Suppressor macrophage treated with lipopolysaccharide for 1 hour (primary cell): Measurements from ENCODE around the gene HECTD3.

Experiments
- DNase-seq, 3 donors: peaks; one replicate each; pipeline ENCODE4 v3.0.0-alpha.2; 2020 to 2022

Gene HECTD3

DNA sequence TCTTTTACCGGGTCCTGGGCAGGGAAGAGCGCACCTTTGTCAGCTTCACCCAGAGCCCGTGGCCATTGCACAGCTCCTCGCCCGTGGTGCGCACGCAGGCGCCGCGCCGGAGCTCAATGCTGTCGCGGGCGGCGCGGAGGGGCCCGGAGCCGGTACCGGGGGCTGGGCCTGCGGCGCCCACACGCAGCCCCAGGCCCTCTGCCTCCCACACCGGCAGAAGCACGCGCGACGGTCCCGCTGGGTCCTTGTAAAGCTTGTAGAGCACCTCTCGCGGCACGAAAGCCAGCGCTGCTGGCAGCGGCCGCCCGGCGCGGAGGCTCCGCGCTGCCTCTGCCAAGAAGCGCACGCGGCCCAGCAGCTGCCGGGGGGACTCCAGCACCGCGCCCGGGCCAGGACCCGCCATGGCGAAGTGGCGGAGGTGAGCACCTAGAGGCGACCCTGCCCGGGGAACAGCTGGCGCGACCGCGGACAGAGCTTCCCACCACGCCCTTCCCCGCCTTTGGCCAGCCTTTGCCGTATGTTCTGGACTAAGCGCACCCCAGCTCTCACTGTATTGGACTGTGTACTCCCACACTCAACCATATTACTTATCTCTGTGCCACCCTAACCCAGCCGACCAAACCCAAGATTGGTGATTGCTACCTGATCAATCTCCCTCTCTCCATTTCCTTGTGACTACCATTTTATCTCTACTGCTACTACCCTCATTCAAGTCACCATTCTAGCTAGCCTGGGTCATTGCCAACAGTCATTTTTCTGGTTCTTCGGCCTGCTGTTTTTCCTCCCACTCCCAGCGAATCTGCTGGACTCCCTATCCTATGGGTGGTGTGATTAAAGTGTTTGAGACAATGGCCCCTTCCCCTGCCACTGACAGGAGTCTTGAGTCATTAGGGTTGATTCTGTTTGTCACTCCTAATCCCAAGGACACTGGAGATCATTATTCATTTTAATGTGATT, at the start of gene HECTD3:
Gene HECTD3, minus strand, starts transcription at position 470 of the 957 bp plus-strand sequence. Its CDS starts 67 bp downstream, at position 403.
- DNase-seq: peak; percentile 80 to 89 (median 81)

DNA sequence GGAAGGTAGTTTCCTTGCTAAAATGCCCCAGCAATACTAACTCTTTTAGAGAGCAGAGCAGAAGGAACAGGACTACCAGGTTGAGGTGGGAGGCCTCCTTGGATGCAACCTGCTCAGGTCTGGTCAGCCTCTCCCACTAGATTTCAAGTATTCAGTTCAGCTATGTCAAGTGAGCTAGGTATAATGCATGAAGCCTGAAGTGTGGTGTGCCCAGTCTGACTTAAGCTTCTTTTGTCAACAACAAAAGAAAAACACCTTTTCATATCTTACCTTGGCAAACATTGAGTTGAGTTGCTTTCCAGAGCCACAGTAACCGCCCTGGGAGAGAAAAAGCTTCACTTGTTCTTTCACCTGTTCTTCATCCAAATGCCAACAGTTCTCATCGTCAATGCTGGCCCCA, 48.7 kb upstream of the HECTD3 start:
- no peak for DNase-seq

DNA sequence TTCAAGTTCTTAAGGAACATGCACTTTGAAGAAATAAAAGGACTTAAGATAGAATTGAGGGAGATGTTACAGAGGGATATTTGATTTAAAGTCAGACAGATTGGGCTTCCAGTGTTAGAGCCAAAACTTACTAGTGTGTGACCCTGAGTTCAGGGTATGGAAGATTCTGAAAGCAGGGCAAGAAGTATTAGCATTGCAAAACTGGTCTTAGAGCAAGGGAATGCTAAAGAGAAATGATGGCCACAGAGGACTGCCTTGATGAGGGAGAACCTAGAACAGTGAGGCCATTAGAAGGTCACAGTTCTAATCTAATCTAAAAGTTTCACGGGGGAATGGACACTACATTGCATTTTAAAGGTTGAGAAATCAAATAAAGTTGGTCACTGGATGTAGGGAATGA, 46.4 kb upstream of the HECTD3 start:
- no peak for DNase-seq

DNA sequence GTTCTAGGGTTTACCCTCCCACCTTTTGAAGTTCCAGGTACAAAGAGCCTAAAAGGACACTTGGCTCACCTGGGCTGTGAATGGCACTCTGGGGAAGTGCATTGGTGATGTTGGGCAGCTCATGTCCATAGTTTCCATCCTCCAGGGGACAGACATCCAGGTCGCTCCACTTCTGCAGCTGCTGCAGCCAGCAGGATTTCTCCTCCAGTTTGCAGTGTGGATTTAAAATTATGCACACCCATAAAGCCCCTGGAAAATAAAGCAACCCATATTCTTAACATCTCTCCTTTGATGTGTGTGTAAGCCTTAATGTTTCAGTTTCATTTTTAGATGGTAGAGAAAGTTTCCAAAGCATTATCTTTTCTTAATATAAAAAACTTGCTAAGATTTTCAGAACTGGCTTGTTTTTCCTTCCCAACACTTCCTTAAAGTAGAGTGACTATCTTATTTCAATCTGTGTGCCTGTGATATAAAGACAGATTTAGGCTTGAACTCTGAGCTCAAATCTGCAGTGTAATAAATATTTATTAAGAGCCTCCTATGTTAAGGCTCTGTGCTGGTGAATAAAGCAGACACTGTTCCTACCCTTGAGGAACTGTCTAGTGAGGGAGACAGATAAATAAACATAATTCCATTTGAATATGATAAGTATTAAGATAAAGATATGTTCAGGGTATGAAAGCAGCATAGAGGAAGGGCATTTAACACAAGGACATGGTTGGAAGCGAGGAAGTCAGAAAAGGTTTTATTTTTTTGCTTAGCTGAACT, 40.1 kb upstream of the HECTD3 start:
- DNase-seq: no peak

DNA sequence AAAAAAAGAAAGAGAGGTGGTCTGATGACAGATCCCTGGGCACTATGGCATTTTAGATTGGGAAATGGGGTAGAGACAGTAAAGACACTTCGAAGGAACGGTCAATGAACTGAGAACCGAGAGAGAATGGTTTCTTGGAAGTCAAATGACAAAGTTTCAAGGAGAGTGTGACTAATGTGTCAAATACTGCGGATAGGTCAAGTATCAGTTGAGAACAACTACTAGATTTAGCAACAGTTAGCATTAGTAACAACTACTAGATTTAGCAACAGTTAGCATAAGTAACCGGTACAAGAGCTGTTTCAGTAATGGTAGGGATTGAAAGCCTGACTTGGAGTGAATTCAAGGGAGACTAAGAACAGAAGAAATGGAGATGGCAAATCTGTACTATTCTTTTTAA, 35.9 kb upstream of the HECTD3 start:
- DNase-seq: peak in 2 of 3 donors; percentile 14 to 31

DNA sequence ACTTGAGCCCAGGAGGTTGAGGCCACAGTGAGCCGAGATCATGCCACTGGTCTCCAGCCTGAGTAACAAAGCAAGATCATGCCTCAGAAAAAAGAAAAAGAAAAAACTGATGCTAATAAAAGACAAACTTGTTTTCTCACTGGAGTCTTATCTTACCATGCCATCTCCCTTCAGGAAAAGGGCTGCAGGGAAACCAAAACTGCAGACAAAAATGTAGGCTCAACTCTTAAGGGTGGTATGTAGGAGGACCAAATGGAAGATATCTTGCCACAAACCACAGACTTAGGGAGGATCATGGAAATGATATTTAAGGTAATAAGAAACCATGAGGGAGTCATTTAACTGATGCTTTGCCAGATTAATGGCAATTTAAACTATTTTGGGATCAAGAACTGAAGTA, 33.8 kb upstream of the HECTD3 start:
- no peak for DNase-seq

DNA sequence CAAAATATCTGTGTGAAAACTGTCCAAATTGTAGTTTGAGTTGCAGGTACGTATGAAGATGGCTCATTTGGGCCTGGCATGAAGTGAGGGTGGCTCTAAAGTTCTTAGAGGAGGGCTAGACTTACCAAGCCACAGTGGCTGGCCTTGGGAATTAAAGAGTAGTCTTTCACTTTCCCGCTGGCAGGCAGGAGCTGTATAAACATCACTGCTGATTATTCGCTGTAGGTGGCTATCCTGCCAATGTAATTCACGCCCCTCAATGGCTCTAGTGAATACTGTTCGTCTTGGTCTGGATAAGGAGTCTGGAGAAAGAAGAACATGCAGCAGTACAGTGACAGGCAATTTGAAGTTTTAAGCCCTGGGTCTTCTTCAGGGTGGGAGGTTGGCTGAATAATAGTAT, 32.0 kb upstream of the HECTD3 start:
- DNase-seq: no peak

DNA sequence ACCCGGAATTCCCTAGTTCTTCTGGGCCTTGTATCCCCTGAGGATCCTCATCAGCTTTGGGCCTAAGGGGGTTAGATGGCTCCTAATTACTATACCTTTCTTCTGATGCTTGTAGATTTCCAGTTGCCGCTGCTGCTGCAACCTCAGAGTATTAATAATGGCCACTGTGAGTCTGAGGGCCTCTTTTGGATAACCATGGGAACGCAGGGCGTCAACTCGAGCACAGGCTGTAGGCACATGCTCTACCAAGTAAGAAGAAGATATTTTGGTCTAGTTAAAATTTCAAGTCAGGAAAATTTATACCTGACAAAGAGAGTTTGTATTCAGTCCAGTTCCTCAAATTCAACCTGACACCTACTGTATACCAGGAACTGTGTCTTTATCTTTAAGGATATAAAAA, 29.2 kb upstream of the HECTD3 start:
- DNase-seq: peak in 1 of 3 donors; percentile 9

DNA sequence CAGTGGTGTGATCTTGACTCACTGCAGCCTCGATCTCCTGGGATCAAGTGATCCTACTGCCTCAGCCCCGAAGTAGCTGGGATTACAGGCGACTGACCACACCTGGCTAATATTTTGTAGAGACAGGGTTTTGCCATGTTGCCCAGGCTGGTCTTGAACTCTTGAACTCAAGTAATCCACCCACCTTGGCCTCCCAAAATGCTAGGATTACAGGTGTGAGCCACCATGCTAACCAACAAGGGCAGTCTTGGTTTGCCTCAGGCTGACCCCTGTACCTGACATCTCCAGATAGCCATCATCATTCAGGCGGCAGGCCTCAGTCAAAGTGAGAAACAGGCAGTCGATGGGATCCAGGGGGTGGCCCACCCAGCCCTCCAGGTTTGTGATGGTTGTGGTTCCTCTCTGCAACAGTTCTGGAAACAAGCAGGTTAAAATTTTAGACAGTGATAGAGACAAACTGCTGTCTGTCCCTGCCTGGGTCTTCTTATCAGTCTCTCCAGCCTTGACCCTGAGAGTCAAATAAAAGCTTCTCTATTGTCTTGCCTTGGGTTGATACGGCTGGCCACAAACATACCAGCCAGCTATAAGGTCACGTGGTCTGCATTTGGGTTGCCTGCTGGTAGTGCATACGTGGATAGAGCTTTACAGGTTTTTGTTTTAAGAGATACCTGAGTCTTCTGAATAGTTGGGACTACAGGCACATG, 27.7 kb upstream of the HECTD3 start:
- no peak for DNase-seq

DNA sequence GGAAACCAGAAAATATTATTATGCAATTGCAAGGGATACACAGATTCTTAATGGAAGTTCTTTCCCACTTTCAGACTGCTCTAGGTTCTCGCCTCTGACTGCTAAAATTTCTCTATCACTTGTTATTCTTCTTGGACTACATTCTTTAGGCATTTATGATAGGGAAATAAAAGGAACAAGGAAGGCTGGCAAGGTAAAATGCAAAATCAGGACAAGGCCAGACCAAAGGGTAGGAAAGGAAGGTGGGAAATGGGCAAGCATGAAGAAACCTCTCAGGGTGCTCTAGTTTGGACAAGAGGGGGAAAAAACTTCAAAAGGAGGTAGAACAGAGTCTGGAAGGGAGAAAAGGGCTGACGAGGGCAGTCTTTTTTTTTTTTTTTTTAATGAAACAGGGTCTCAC, 27.1 kb upstream of the HECTD3 start:
- no peak for DNase-seq

DNA sequence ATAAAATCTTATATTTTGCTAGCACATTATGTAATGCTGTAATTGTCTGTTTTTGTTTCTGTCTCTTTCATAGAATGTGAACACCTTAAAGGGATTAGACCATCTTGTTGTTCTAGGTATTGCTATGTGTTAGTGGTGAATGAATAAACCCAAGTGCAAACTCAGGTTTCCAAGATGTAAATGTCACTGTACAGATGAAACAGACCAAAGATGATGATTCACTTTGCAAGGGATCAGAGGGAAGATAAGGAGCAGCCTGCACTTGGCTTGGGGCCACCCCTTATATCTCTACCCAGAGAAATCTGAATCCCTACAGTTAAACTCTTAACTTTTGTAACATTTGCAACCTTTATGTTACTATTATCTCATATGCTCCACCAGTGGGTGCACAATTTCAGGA, 26.3 kb upstream of the HECTD3 start:
- peak in 1 of 3 donors; percentile 11 for DNase-seq

DNA sequence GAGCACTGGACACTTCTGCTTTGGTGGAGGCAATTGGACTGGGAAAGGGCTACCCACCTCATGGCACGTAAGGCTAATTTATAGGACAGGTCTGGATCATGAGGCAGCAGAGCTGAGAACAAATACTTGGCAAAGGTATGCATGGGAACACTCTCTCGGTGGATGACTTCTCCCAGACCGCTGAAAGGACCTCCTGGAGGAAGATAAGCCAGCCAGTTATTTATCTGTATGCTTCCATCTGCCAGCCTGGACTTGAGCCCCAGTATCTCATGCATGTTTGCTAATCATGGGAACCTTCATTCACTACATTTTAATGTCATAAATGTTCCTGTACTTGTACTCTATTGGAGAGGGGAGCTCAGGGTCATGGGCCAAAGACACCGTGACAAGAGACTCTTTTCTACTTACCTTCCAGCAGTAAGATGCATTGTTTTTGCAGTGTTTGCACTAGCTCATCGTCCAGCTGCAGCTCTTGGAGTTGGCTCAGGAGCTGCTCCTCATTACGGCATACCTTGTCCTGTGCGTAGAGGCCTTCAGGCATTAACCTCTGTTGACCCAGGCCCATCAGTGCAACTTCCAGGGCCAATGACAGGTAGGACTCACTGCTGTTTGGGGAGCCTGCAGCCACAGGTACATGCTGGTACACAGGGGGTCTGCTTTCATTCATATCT, 24.6 kb upstream of the HECTD3 start:
- DNase-seq: peak in 1 of 3 donors; percentile 17

DNA sequence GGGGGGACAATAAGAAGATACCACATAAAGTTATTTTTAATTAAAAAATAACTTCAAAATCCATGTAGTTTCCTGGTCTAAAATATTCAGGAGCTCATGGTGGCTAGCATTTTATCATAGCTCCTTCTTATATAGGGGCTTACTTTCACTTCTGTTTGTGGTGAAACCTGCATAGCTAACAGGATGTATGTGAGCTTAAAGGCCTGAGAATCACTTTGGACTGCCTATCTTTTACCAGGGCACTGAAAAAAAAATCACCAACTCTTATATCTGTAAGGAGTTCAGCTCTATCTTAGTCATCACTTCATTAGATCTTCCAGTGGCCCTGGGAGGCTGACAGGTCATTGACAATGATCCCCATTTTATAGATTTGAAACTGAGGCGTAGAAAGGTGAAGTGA, 22.2 kb upstream of the HECTD3 start:
- DNase-seq: no peak

DNA sequence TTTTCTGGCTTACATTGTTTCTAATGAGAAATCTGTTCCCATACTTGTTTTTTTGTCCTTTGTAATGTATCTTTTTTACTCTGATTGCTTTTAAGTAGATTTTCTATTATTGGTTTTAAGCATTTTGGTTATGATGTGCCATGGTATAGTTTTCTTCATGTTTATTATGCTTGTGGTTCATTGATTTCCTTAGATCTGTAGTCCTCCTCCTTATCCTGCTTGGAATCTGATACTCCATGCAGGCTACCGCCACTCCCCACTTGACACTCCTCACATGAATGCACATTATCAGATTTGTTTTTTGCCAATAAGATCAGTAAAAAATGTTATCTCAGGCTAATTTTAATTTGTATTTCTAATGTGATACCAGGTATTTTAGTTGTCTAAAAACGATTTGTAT, 21.7 kb upstream of the HECTD3 start:
- DNase-seq: no peak

DNA sequence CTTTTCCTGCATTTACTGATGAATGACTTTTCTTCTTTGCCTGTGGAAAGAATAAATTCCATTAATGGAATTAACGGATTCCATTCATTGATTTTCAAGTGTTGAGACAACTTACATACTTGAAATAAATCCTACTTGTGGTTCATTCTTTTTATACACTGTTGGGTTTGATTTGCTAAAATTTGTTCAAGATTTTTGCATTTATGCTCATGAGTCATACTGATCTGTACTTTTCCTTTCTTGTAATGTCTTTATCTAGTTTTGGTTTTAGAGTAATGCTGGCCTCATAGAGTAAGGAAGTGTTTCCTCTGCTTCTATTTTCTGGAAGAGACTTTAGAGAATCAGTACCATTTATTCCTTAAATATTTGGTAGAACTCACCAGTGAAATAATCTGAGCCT, 15.3 kb upstream of the HECTD3 start:
- no peak for DNase-seq

DNA sequence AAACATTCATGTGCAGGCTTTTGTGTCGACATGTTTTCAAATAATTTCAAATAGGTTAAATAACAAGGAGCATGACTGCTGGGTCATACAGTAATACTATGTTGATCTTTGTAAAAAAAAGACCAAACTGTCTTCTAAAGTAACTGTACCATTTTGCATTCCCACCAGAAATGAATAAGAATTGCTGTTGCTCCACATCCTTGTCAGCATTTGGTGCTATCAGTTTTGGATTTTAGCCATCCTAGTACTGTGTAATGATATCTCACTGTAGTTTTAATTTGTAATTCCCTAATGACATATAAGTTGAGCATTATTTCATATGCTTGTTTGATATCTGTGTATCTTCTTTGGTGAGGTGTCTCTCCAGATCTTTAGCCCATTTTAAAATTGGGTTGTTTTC, 12.5 kb upstream of the HECTD3 start:
- DNase-seq: no peak

DNA sequence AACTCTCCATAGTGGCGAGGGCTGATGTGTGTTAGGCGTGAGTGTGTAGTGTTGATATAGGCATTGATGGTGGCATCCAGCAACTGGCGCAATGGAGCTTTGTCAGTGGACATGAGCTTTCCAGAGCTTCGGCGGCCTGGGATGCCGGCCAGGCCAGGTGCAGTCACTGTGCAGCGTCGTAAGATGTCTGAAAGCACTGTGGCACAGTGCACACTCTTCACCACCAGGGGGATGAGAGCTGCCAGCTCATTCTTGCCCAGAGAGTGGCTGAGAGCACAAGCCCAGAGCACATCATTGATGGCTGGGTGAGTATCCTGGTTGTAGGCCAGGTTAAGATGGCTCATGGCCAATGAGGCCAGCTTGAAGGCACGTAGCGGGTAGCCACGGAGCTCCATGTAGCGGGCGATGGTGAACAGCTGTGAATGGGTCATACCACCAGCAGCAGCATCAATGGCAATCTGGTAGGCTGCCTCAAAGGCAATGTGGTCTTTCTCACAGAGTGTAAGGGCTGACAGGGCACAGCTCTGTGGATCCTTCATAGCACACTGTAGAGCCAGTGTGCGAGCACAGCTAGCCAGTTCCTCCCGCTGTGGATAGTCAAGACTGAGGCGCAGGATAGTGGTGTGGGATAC, 7.6 kb upstream of the HECTD3 start:
- peak; percentile 47 to 73 (median 73) for DNase-seq

DNA sequence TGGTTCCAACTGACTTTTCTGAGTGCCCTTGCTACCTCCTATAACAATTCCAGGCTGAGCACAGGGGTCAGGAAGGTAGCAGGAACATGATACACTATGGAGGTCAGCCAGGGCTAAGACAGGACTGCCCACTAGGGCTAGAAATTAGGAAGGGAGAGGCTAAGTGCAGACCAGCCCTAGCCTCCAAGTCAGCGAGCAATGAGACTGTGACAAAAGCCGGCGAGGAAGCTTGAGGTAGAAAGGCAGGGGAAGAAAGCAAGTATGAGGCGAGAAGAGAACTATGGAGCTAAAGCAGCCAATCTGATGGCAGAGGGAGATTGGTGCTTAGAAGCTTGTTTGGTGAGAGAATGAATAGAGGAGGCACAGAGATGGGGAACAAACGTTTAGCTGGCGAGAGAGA, 5.6 kb upstream of the HECTD3 start:
- DNase-seq: peak in 1 of 3 donors; percentile 13

DNA sequence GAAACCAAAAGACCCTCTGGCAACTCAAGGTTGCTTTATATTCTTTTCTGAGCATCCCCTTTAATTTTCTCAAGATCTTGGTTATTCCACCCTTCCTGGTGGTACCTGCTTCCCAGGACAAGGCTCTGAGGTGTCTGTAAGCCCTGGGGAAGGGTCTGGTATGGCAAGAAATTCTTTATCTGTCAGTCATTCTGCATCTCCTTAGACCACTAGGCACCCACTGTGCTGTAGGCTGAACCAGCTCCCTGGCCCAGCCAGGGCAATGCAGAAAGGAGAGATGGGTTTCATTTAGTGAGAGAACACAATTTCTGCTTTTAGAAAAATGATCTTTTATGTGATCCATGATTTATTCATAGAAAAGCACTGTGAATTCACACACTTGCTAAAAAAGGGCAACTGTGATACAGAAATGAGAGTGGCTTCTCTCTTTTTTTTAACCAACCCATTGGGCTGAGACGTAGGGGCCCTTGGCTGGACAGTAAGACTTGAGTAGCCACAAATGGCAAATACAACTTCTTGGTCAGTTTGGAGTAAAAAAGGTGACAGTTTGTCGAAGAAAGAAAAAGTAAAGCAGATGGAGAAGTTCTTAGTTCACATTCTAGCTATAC, 5.1 kb upstream of the HECTD3 start:
- no peak for DNase-seq

DNA sequence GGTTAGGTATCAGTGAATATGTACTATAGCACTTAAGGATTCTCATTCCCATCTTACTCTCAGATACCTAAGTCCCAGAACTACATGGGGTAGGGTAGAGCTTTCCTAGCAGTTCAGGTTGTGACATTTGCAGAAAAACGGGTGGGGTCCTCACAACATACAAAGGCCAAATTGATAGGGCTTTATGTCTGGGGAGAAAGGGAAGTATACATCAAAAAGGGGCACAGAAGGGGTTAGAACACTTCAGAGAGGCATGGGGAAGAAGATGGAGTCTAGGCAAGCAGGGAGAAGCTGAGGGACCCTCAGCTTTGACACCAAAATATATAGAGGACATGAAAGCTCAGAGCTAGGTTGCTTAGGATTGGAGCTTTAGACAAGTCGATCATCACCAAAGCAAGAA, 4.6 kb upstream of the HECTD3 start:
- no peak for DNase-seq

DNA sequence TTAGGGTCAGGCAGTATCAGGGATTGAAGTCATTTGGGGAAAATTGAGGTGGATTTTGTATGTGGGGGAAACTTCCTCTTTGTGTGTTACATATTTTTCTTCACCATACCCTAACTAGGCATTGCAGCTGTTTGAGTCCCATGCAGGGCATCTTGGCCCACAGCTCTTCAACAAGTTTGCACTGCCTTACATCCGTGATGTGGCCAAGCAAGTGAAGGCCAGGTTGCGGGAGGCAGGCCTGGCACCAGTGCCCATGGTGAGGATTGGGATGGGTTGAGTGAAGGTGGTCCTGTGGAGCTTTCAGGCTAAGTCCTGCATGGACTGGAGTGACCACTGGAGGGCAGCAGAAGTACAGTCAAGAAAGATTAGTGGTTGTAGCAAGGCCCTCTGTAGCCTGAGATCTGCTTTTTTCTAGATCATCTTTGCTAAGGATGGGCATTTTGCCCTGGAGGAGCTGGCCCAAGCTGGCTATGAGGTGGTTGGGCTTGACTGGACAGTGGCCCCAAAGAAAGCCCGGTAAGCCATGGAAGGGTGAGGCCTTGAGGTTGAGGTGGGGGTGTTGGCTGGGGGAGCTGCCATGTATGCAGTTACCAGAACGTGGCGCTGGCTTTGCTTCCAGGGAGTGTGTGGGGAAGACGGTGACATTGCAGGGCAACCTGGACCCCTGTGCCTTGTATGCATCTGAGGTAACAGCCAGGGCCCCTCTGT, 3.4 kb upstream of the HECTD3 start:
- peak; percentile 83 to 85 (median 85) for DNase-seq
